Forelimb muscle (tissue), 1 donor: ENCODE results near the gene RELL2. TPM values are rescaled to one million over a fixed set of nuclear protein-coding genes. Genes with fewer than 3 reads are reported as not detected.

Experiments used
- DNase-seq: peaks from one replicate; pipeline ENCODE4 v3.0.0-alpha.2; 2013; ENCODE audit warnings: low read depth
- polyA plus RNA-seq: library from polyadenylated mRNA; unstranded; fragments of 120-200 nt; gene quantifications from one replicate; pipeline ENCODE4 v1.2.1, GENCODE V29; 2013; ENCODE audit not compliant: insufficient read length

Gene RELL2
- polyA plus RNA-seq, 1 donor: 0.15 TPM

- no peak for DNase-seq
These were observed 12.4 kb downstream of the RELL2 start for GRCh38 chr5:141649056-141649688.

- no peak for DNase-seq
These were observed 13.2 kb downstream of the RELL2 start for GRCh38 chr5:141649972-141650371.

GRCh38 chr5:141650851-141651727, 14.3 kb downstream of the RELL2 start, which contains the start of gene FCHSD1:
Gene FCHSD1 (minus strand): TSS chr5:141651418. CDS start chr5:141651368, 50 bp downstream.
- peak; percentile 20 for DNase-seq

GRCh38 chr5:141651728-141652105, 14.9 kb downstream of the RELL2 start:
- no peak for DNase-seq

GRCh38 chr5:141654298-141654697, 17.5 kb downstream of the RELL2 start:
- DNase-seq: no peak

GRCh38 chr5:141655020-141655419, 18.2 kb downstream of the RELL2 start:
- no peak for DNase-seq

- DNase-seq: no peak
These were observed 19.6 kb downstream of the RELL2 start for GRCh38 chr5:141656396-141656795.

GRCh38 chr5:141657404-141657803, 20.6 kb downstream of the RELL2 start:
- DNase-seq: no peak

GRCh38 chr5:141657937-141658545, 21.2 kb downstream of the RELL2 start:
- no peak for DNase-seq

GRCh38 chr5:141662028-141662427, 25.2 kb downstream of the RELL2 start:
- DNase-seq: no peak

- no peak for DNase-seq
These were observed 26.7 kb downstream of the RELL2 start for GRCh38 chr5:141663506-141663905.

GRCh38 chr5:141664733-141665461, 28.1 kb downstream of the RELL2 start:
- peak; percentile 39 for DNase-seq

GRCh38 chr5:141665995-141666940, 29.5 kb downstream of the RELL2 start:
- DNase-seq: no peak

GRCh38 chr5:141668601-141669265, 31.9 kb downstream of the RELL2 start:
- no peak for DNase-seq

- DNase-seq: no peak
These were observed 32.7 kb downstream of the RELL2 start for GRCh38 chr5:141669520-141669919.

GRCh38 chr5:141672071-141672840, 35.5 kb downstream of the RELL2 start:
- DNase-seq: no peak

GRCh38 chr5:141672841-141673813, 36.3 kb downstream of the RELL2 start:
- no peak for DNase-seq

GRCh38 chr5:141674747-141675146, 38.0 kb downstream of the RELL2 start:
- no peak for DNase-seq
